Measurements from ENCODE around the gene FOXL3. TPM values are rescaled to one million over a fixed set of nuclear protein-coding genes. Genes with fewer than 3 reads are reported as not detected.
A peak's percentile ranks its signal among the peaks of the same experiment; 100 is the strongest.
"Not testable (repeated sequence)": the region's sequence is repeated elsewhere in the genome, so short reads cannot be mapped to it uniquely, and the experiment has no call there.

The FOXL3 gene
- not detected for total RNA-seq

- H3K36me3 ChIP-seq: no peaks in the 10 kb centered on the region
- no peaks in the 10 kb centered on the region for H3K9me3 ChIP-seq
- H3K27ac ChIP-seq: no peak within 1 kb of the TSS
- no peak within 1 kb of the TSS for H3K4me3 ChIP-seq
- no peaks in the 10 kb centered on the region for H3K4me1 ChIP-seq
- intact Hi-C loops (cut with DNase I; ENCODE audit: low total_unique reads) (no loop called here), in situ Hi-C loops (cut with MboI; ENCODE audit: low sequenced_read_pairs in 4 of 4) (no loop called here)
- DNase-seq: no peak
- ATAC-seq: no peak
- TF ChIP-seq CTCF (IDR thresholded peaks at IDR 0.05 in 4 of 5, conservative IDR thresholded peaks at IDR 0.05 in 1 of 5): no peak
- TF ChIP-seq POLR2A (IDR thresholded peaks at IDR 0.05): no peak
- H3K27me3 ChIP-seq: peaks cover 65 to 78% (median 69%) of the 10 kb centered on the region in 3 donors
Observed at GRCh38 chr7:289756-290553, at the start of gene FOXL3. TSS of gene FOXL3 (plus strand) at chr7:290170. CDS start at chr7:290170, 0 bp downstream.

- in situ Hi-C loops (cut with MboI; ENCODE audit: low sequenced_read_pairs in 4 of 4) (no loop called here), intact Hi-C loops (cut with DNase I; ENCODE audit: low total_unique reads) (no loop called here)
- DNase-seq (no peak), ATAC-seq (no peak)
- Histone ChIP-seq H3K9me3 (no peaks in the 10 kb centered on the region), H3K36me3 (no peaks in the 10 kb centered on the region), H3K27me3 (no peaks in the 10 kb centered on the region), H3K27ac (peak overlapping the region in 2 of 4 donors; percentile 42 to 52), H3K4me1 (peaks cover 8 to 20% of the 10 kb centered on the region in 2 donors), H3K4me3 (no peak overlapping the region)
- TF ChIP-seq POLR2A (IDR thresholded peaks at IDR 0.05) (no peak), CTCF (IDR thresholded peaks at IDR 0.05 in 4 of 5, conservative IDR thresholded peaks at IDR 0.05 in 1 of 5) (no peak)
Observed at GRCh38 chr7:240887-241421, 49.0 kb upstream of the FOXL3 start.

- H3K4me3 ChIP-seq: no peak overlapping the region
- ATAC-seq (no peak), DNase-seq (no peak)
- no peaks in the 10 kb centered on the region for H3K9me3 ChIP-seq
- in situ Hi-C loops (cut with MboI; ENCODE audit: low sequenced_read_pairs in 4 of 4) (no loop called here), intact Hi-C loops (cut with DNase I; ENCODE audit: low total_unique reads) (no loop called here)
- no peaks in the 10 kb centered on the region for H3K27me3 ChIP-seq
- no peak overlapping the region for H3K27ac ChIP-seq
- H3K4me1 ChIP-seq: peaks cover 3 to 14% of the 10 kb centered on the region in 2 donors
- TF ChIP-seq CTCF (IDR thresholded peaks at IDR 0.05 in 4 of 5, conservative IDR thresholded peaks at IDR 0.05 in 1 of 5) (no peak), POLR2A (IDR thresholded peaks at IDR 0.05) (no peak)
- peaks cover 0 to 4% of the 10 kb centered on the region in 2 donors for H3K36me3 ChIP-seq
Observed at GRCh38 chr7:241513-241912, 48.5 kb upstream of the FOXL3 start.

- Histone ChIP-seq H3K36me3 (peaks cover 0 to 17% of the 10 kb centered on the region in 2 donors), H3K4me1 (peaks cover 3 to 12% of the 10 kb centered on the region in 2 donors)
- ATAC-seq; H3K27me3 ChIP-seq; DNase-seq; H3K4me3 ChIP-seq; H3K9me3 ChIP-seq; H3K27ac ChIP-seq; intact Hi-C loops (cut with DNase I; ENCODE audit: low total_unique reads); in situ Hi-C loops (cut with MboI; ENCODE audit: low sequenced_read_pairs in 4 of 4): not testable (repeated sequence)
Observed at GRCh38 chr7:242826-243579, 47.0 kb upstream of the FOXL3 start.

GRCh38 chr7:243580-243978 lies 46.4 kb upstream of the FOXL3 start:
- in situ Hi-C loops (cut with MboI; ENCODE audit: low sequenced_read_pairs in 4 of 4); ATAC-seq; H3K9me3 ChIP-seq; intact Hi-C loops (cut with DNase I; ENCODE audit: low total_unique reads); H3K27me3 ChIP-seq; H3K27ac ChIP-seq; DNase-seq; H3K4me3 ChIP-seq: not testable (repeated sequence)
- H3K4me1 ChIP-seq: peaks cover 3 to 12% of the 10 kb centered on the region in 2 donors
- peaks cover 0 to 23% of the 10 kb centered on the region in 2 donors for H3K36me3 ChIP-seq
